Measurements from ENCODE around the gene TRPV4.

- TF ChIP-seq CTCF (conservative IDR thresholded peaks at IDR 0.05; ENCODE audit: low read depth in 2 of 2) (no peak), EZH2phosphoT487 (IDR thresholded peaks at IDR 0.05; ENCODE audit: unreplicated experiment) (no peak), POLR2AphosphoS5 (IDR thresholded peaks at IDR 0.05; ENCODE audit: low read depth) (no peak), REST (IDR thresholded peaks at IDR 0.05; ENCODE audit: unreplicated experiment) (no peak), JUNB (IDR thresholded peaks at IDR 0.05; ENCODE audit: unreplicated experiment) (no peak), STAT1 (IDR thresholded peaks at IDR 0.05; ENCODE audit: unreplicated experiment) (no peak), EZH2 (IDR thresholded peaks at IDR 0.05; ENCODE audit: low read depth, unreplicated experiment) (no peak), NANOG (IDR thresholded peaks at IDR 0.05; ENCODE audit: borderline replicate concordance) (no peak), CREB1 (CRISPR knock-in tag; IDR thresholded peaks at IDR 0.05; ENCODE audit: low read depth) (no peak), ZNF114 (CRISPR knock-in tag; IDR thresholded peaks at IDR 0.05) (no peak)
- TF ChIP-seq, protein P1, sequence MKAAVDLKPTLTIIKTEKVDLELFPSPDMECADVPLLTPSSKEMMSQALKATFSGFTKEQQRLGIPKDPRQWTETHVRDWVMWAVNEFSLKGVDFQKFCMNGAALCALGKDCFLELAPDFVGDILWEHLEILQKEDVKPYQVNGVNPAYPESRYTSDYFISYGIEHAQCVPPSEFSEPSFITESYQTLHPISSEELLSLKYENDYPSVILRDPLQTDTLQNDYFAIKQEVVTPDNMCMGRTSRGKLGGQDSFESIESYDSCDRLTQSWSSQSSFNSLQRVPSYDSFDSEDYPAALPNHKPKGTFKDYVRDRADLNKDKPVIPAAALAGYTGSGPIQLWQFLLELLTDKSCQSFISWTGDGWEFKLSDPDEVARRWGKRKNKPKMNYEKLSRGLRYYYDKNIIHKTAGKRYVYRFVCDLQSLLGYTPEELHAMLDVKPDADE (IDR thresholded peaks at IDR 0.05): no peak
Measured at GRCh38 chr12:109768901-109769670, 64.1 kb downstream of the TRPV4 start.

All from GM23338 (cell line).